Stimulated activated CD4-positive, alpha-beta T cell treated with anti-CD3 and anti-CD28 coated beads, TNF-alpha, amount 100 ng/mL, for 48 hours (primary cell): Measurements from ENCODE around the gene KCNC3.
"Not testable (repeated sequence)": the region's sequence is repeated elsewhere in the genome, so short reads cannot be mapped to it uniquely, and the experiment has no call there.

Experiments used
- DNase-seq, 3 donors: peaks; one replicate each; pipeline ENCODE4 v3.0.0-alpha.2; 2020; ENCODE audit warnings: low read depth in 3 of 3

The KCNC3 gene

DNA sequence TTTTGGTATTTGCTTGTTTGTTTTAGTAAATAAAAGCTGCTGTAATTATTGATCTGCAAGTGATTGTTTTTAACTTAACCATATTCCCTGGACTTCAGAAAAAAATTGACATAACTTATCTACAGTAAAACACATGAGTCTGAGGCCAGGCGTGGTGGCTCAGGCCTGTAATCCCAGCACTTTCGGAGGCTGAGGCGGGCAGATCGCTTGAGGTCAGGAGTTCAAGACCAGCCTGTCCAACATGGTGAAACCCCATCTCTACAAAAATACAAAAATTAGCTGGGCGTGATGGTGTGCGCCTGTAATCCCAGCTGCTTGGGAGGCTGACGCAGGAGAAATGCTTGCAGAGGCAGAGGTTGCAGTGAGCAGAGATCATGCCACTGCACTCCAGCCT, 24.3 kb upstream of the KCNC3 start:
- DNase-seq: not testable (repeated sequence)

DNA sequence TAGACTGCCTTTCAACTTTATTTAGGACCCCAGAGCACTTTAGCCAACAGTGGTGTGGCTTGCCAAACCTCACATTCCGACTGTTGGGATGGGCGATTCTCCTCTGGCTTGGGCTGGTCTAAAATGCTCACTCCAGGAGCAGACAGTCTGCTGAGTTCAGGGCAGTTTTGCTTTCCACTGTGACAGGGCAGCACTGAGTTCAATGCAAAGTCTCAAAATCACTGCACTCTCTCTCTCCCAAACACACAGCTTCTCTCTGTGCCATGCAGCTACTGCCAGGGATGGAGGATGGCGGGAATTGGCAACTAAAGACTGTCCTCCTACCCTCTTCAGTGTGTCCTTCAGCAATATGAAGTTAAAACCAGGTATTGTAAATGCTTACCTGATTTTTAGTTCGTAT, 23.1 kb upstream of the KCNC3 start:
- no peak for DNase-seq

DNA sequence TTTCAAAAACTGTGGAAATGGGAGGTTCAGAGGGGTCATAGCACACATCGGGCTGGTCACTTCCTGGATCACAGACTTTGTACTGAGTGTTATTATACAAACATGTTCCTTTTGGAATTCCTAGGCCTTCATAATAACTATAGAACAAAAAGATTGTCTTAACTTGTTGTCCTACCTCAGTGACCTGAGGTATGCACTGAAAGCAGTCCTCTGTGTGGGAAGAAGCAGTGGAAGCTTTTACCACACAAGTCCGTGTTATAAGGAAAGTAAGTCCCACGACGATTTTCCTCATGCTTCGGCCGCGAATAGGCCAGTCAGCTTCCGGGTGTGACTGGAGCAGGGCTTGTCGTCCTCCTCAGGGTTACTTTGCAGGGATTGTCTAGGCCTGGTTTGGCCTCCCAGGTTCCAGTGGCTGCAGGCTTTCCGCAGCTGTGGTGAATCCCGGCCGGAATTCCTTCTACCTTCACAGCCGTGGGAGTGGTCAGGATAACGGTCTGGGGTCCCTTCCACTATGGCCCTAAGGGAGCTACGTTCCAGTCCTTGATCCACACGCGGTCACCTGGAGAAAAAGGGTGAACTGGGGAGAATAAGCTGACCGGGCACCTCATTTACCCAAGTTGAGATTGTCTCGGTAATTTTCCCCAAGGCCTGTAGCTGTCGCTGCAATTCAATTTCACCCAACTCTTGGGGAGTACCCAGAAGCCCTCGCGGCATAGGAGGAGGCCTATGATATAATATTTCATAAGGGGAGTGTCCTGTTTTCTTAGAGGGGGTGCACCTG, 20.3 kb upstream of the KCNC3 start:
- no peak for DNase-seq

DNA sequence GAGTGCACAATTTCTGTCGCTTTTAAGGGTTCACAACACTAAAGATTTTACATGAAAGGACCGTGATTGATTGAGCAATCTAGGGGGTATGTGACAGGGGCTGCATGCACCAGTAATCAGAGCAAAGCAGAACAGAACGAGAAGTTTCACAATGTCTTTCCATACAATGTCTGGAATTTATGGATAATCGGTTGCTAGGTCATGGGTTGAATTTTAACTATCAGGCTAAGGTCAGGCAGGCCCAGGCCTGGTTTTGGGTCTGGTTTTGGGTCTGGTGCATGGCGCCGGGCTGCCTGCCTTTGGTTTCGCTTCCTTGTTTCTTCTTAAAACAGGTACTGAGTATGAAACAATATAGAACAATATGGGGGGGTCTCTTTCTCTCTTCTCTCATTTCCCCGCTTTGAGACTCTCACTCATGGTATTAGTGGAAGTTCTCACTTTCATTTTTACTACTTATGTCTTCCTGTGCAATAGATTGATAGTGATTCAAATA, 18.0 kb upstream of the KCNC3 start:
- not testable (repeated sequence) for DNase-seq

DNA sequence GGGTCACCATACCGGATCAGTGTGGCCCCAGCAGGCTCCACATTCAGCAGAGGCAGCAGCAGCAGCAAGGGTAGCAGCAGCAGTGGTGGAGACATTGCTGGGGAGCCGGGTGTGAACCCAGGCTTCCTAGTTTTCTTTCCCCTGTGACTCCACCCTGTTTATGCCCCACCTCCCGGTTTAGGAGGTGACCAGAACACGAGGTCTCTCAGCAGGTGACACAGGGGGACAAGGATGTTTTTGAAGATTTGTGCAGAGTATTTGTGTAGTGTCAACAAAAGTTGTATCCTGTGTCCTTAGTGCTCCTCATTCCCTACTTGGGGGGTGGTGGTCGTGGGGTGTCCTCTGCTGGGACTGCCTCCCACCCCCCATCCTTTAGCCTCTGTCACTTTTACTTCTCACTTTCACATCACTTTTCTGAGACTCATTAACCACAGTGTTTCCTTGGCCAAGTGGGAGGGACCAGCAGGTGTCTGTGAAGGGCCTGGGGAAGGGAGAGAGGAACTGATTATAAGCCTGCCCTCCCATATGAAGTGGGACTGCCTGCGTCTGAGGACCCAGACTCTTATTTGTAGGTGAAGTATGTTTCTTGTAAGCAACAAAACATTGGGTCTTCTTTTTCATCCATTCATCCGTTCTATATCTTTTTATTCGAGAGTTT, 15.6 kb upstream of the KCNC3 start:
- DNase-seq: no peak

DNA sequence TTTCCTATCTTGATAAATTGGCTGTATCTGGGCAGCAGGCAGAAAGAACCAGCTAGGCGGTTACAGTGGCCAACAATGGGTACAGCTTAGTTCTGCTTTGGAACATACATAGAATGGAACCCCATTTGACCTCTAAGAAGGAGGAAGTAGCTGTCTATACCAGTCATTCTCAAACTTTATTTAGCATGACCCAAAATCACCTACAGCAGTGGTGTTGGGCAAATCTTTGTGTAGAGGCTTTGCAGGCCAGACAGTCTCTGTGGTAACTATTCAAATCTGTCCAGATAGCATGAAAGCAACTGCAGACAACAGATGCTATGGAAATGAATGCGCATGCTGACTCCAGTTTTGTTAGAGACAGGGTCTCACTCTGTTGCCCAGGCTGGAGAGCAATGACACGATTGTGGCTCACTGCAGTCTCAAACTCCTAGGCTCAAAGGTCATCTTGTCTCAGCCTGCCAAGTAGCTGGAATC, 12.0 kb upstream of the KCNC3 start:
- no peak for DNase-seq

DNA sequence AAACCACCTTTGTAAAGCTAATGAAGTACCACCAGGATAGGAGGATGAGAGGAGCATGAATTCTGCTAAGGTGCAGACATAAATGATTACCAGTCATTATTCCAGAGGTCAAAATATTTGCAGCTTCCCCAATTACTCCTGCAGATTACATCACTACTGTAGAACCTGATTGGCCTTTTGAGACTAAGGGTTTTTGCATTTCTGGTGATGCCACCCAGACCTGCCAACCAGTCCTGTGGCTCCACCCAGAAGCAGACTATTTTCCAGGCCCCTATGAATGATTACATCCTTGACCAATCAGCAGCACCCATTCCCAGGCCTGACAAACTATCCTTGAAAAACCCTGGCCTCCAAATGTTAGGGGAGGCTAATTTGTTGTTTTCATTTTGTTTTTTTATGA, 11.2 kb upstream of the KCNC3 start:
- no peak for DNase-seq

DNA sequence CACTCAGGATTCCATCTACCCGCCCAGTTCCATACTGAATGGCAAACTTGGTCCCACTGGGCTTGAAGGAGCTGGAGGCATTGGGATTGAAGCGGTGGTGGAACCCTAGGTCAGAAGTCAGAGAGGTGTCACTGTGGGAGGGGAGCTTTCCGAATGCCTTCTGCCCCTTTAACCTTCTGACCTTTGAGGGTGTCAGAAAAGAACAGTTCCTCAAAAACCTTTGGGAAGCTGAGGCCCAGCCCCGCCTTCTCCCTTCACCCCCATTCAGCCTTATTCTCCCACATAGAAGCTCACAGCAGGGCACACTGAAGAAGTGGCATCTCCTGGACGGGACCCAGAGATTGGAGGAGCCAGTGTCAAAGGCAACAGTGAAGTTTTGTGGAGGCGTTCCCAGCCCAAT, 7.9 kb upstream of the KCNC3 start:
- not testable (repeated sequence) for DNase-seq

DNA sequence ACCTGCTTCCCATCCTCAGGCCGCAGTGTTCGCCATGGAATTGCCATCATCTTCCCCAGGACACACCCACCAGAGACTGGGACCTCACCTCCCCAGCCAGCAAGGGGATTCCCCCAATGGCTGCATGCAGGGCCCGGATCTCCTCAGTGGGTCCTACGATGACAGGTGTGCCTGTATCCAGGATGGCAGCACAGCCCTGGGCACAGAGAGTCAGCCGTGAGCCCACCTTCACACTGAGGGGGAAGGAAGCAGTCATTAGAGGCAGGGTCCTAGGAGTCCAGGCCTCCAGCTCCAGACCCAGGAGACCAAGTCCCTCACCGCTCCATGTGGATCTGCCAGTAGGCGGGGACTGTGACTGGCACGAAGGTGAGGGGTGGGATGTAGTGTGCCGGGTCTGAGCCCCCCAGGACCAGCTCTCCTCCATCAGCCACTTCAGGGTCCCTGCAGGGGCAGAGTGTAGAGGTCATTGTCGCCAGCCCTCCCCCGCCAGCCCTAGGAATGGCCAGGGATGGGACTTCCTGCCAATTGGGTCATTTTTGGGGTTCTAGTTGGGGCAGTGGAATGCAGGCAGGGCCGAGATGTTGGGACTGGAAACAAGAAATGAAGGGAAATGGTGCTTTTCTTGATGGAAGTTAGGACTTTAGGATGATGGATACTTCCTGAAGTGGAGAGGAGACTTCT, 5.7 kb upstream of the KCNC3 start:
- no peak for DNase-seq

DNA sequence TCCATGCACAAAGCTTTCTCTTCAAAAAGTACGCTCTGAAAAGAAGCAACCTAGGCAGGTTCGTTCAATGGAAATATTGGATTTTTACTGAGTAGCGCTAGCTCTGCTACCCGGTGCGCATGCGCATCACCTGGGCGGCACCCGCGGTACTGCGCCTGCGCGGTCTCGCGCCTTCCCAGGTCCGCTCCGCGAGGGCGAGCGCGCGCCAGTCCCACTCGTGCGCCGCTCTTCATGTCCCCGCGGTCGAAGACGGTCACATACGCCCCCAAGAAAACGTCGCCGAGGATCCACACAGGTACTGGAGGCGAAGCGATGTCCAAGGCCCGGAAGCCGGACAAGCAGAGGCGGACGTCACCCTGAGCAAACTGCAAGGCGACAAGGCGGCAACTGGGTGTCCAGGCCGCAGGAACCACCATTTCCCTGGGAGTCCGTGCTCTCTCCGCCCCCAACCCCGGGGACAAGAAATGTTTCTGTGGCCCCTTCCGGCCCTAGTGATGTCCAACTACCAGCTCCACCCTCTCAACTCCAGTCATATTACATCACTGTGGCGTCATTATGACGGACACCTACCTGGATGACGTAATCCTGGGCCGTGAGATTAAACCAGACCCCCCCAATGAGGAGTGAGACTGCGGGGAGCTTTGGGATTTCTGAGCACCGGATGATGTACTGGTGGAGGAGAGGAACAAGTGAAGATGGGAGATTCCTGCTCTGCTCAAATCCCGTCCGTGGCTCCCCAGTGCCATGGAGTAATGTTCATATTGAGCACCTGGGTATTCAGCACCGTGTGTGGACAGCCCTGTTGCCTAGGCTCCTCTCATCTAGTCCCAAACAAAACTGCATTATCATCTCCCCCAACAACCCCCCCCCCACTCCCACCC, 4.8 kb upstream of the KCNC3 start:
- DNase-seq: peak; percentile 65 to 76 (median 69)

DNA sequence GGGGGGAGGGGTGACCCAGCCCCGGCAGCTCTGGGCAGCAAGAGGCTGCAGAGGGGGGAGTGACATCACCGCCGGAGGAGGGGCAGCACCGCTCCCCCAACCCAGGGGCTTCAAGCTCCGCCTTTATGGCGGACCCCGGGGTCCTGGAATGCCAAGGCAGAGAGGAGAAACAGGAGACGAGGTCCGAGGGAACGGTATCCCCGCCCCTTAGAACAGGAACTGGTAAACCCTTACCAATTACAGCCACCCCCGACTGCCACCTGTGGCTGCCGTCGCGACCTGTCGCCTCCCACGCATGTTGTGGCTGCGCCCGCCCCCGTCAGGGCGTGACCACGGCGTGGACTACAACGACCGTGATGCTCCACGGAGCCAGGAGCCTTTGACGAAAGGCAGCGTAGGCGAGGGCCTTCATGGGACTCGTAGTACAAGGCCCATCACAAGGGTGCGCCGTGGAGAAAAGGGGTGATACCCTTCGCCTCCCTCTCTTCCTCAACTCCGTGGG, 4.1 kb upstream of the KCNC3 start:
- peak; percentile 84 to 95 (median 90) for DNase-seq

DNA sequence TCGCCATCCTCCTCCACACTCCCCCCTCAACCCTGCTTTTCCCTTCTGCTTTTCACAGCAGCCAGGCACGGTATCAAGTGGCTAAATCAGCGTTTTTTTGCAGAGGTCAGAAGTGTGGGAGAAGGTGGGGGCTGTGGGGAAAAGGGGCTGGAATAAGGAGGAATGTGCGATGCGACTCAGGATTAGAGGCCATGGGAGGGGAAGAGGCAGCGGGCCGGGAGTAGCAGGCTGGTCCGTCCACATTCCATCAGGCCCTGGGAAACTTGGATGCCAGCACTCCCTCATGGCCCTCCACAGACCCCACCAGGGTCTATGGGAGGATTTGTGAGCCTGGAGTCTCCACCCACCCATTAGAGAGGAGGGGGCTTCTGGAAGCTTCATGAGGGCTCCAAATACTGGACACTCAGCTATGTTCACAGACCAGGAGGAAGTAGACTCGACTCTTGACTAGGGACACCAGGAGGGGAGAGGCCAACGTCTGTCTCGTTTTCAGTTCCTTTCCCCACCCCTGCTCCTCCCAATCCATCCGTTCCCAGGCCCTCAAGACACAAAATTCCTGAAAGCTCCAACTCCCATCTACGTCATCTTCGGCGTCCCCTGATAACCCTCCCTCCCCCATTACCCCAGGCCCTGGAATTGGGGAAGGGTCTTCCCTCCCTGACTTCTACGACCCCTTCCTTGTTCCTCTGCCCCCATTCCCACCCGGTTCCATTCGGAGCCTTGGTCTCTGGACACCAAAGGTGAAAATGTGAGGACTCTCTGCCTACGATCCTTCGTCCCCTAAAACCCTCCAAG, 3.3 kb upstream of the KCNC3 start:
- DNase-seq: no peak

DNA sequence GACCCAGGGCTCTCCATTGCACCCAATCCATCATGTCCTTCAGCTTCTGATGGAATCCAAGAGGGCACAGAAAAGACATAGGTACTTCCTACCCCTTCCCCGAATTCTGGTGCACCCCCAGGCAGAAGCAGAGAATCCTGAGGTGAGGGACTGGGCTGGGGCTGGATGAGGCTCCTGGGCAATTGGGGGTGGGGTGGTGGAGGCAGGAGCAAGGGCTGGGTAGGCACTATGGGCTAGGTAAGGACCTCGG, 2.7 kb upstream of the KCNC3 start:
- no peak for DNase-seq

DNA sequence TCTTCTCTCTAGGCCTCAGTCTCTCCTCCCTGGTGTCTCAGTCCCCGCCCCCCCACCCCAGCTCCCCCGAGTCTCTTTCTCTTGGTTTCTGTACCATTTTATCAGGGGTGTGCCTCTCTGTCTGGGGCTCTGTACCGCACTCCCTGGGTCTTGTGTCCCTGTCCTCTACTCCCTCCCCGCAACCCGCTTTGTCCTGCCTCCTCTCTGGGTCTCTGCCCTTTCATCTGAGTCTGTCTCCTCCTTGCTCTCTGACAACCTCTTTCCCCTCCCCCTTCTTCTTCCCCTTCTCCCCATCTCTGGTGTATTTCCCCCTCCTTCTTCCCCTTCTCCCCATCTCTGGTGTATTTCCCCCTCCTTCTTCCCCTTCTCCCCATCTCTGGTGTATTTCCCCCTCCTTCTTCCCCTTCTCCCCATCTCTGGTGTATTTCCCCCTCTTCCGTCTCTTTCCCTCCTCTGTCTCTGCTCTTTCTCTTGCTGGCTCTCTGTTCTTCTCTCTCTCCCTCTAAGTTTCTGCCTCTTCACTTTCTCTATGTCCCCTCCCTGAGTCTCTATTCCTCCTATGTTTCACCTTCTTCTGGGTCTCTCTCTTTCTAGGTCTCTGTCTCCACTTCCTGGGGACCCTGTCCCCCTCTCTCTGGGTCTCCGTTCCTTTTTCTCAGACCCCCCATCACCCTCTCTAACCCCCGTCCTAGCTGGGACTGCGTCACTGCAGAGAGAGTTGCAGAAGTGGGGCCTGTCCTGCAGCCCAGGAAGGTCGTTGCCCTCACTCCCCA, 2.2 kb upstream of the KCNC3 start:
- DNase-seq: no peak

DNA sequence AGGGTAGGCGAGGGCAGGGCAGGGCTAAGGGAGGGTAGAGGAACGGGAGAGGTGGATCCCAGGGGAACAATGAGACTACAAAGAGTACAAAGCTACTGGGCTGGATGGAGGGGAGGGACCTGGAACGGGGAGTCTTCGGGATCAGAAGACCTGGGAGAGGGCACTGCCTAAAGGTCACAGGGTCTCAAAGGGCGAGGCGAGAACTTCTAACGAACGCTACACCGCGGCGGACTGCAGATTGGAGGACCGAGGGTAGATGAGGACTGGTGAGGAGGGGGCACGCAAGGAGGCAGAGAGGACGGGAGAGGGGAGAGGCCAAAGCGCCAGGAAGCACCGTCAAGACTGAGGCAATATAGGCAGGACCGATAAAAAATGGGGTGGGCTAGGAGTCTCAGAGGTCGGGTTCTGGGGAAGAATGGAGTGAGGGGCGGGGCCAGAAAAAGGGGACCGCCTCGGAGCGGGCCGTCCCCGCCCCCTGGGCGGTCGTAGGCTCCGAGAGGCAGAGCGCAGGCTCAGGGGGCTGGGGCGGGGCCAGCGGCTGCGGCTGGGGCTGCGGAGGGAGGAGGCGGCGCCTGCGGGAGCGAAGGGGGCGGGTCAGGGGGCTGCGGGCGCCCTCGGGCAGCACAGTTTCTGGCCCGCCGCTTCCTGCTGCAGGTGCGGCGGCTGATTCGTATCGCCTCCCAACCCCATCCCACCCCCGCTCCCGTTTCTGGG, 1.3 kb upstream of the KCNC3 start:
- peak; percentile 62 to 86 (median 79) for DNase-seq

DNA sequence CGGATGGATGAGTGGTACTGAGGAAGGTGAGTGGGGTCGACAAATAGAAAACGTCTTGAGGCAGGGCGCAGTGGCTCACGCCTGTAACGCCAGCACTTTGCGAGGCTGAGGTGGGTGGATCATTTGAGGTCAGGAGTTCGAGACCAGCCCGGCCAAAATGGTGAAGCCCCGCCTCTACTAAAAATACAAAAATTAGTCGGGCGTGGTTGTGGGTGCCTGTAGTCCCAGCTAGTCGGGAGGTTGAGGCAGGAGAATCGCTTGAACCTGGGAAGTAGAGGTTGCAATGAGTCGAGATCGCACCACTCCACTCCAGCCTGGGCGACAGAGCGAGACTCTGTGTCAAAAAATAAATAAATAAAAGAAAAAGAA, 733 bp upstream of the KCNC3 start:
- not testable (repeated sequence) for DNase-seq

DNA sequence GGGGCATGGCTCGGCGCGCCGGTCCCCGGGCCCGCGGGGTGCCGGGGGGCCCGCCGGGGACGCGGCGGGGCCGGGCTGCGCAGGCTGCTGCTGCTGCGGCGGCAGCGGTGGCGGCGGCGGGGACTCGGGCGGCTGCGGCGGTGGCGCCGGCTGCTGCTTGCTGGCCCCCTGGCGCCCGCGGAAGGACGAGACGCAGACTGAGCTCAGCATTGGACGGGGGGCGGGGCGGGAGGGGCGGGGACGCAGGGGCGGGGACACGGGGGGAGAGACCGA, 368 bp downstream of the KCNC3 start:
- no peak for DNase-seq

DNA sequence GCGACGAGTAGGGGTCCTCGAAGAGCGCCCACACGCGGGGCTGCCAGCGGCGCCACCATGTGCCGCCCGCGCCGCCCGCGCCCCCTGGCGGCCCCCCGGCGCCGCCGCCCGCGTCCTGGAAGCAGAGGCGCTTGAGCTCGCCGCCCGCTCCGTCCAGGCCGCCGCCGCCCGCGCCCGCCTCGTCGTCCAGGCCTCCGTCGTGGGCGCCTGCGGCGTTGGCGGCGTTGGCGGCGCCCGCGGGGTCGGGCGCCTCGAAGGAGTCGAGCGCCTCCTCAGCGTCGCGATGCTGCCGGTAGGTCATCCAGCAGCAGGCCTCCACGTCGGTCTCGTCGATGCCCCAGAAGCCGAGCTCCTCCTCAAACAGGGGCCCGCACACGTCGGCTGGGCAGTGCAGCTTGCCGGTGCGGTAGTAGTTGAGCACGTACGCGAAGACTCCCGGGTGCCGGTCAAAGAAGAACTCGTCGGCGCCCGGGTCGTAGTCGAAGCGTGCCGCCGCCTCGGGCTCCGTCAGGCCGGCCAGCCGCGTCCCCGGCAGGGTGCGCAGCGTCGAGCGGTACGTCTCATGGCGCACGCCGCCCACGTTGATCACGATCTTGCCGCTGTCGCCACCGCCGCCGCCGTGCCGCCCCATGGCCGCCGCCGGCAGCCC, 829 bp downstream of the KCNC3 start:
- no peak for DNase-seq
